Activated B cell treated with CpG ODN at 0.5 μM for 24 hours (primary cell): ENCODE measurements around the gene ZNF681. TPM values are rescaled to one million over a fixed set of nuclear protein-coding genes. Genes with fewer than 3 reads are reported as not detected.
"Not testable (repeated sequence)": the region's sequence is repeated elsewhere in the genome, so short reads cannot be mapped to it uniquely, and the experiment has no call there.

Experiments
- ATAC-seq: fragments of 200-7000 bp; cut with Tn5 transposase; one replicate; pipeline ENCODE4 v1.10.0; 2021; ENCODE audit warnings: low read depth, mild to moderate bottlenecking, moderate library complexity
- CTCF ChIA-PET: fragments of 350-600 bp; sonication (Branson Sonifier 250); formaldehyde crosslinking; loops from one replicate; lab custom pipeline; 2021; ENCODE audit warnings: antibody characterized with exemption; lab: Charles Lee
- POLR2A ChIA-PET: fragments of 350-600 bp; sonication (Branson Sonifier 250); formaldehyde crosslinking; loops from one replicate; lab custom pipeline; 2021; ENCODE audit warnings: antibody characterized with exemption; lab: Charles Lee
- DNase-seq: peaks from one replicate; pipeline ENCODE4 v3.0.0; 2022
- H3K27ac Mint-ChIP-seq: one replicate; pipeline ENCODE4 v1.8.0; 2020; ENCODE audit warnings: mixed read lengths
- H3K27me3 Mint-ChIP-seq: one replicate; pipeline ENCODE4 v1.8.0; 2021; ENCODE audit warnings: mixed read lengths
- H3K36me3 Mint-ChIP-seq: one replicate; pipeline ENCODE4 v1.8.0; 2021; ENCODE audit warnings: low read depth, mixed read lengths
- H3K4me1 Mint-ChIP-seq: one replicate; pipeline ENCODE4 v1.8.0; 2021; ENCODE audit warnings: mixed read lengths
- H3K4me3 Mint-ChIP-seq: one replicate; pipeline ENCODE4 v1.8.0; 2020; ENCODE audit warnings: mild to moderate bottlenecking, mixed read lengths
- H3K9me3 Mint-ChIP-seq: one replicate; pipeline ENCODE4 v1.8.0; 2020; ENCODE audit warnings: mixed read lengths
- CTCF ChIP-seq: fragments of 200-600 bp; IDR thresholded peaks from one replicate; pipeline ENCODE4 v1.8.0; 2022; ENCODE audit warnings: antibody characterized with exemption, mild to moderate bottlenecking
- intact Hi-C: fragments of 100-400 bp; cut with micrococcal nuclease; formaldehyde crosslinking; loops from one replicate; pipeline ENCODE4 v1.15.1; 2024
- total RNA-seq: library from RNA; stranded (reverse); gene quantifications from 2 replicates; pipeline ENCODE4 v1.2.3, GENCODE V29; 2022

The ZNF681 gene
- total RNA-seq, 1 donor from 2014 or later: 5.5 TPM

- no peak for TF ChIP-seq CTCF
- DNase-seq (no peak), ATAC-seq (no peak)
- H3K4me3 Mint-ChIP-seq: no peak overlapping the region
- H3K27me3 Mint-ChIP-seq: no peaks in the 10 kb centered on the region
- peaks cover 4% of the 10 kb centered on the region for H3K36me3 Mint-ChIP-seq
- H3K27ac Mint-ChIP-seq: no peak overlapping the region
- ChIA-PET CTCF (no interaction called here), POLR2A (no interaction called here)
- H3K4me1 Mint-ChIP-seq: no peaks in the 10 kb centered on the region
- intact Hi-C loops: no loop called here
- H3K9me3 Mint-ChIP-seq: peaks cover under 1% of the 10 kb centered on the region
Measured at GRCh38 chr19:23783636-23784035, 24.9 kb upstream of the ZNF681 start.

GRCh38 chr19:23779645-23780044 lies 21.0 kb upstream of the ZNF681 start:
- POLR2A ChIA-PET: no interaction called here
- TF ChIP-seq CTCF: no peak
- Mint-ChIP-seq H3K4me3 (no peak overlapping the region), H3K27ac (no peak overlapping the region), H3K9me3 (peaks cover 3% of the 10 kb centered on the region), H3K27me3 (no peaks in the 10 kb centered on the region), H3K36me3 (peaks cover 10% of the 10 kb centered on the region), H3K4me1 (no peaks in the 10 kb centered on the region)
- intact Hi-C loops: no loop called here
- CTCF ChIA-PET: no interaction called here
- ATAC-seq: no peak
- no peak for DNase-seq

DNA sequence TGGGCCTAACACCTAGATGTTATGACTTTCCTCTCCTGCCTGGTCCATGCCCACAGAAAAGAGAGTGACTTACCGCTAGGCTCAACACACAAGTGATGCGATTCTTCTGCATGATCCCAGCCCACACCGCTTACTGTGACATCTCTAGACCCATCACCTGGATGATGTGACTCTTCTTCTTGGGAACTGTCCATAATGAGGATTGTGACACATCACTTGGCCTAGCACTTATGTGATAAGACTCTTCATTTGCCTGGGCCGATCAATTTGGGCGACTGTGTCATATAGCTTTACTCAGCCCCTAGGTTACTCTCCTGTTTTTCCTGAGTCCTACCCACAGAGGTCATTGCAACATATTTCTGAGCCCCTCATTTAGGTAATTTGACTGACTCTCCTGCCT lies 19.9 kb upstream of the ZNF681 start:
- Mint-ChIP-seq H3K4me1 (no peaks in the 10 kb centered on the region), H3K4me3 (no peak overlapping the region), H3K27ac (no peak overlapping the region), H3K36me3 (peaks cover 10% of the 10 kb centered on the region), H3K27me3 (no peaks in the 10 kb centered on the region), H3K9me3 (peaks cover 3% of the 10 kb centered on the region)
- DNase-seq (no peak), ATAC-seq (no peak)
- no peak for TF ChIP-seq CTCF
- CTCF ChIA-PET: no interaction called here
- intact Hi-C loops: no loop called here
- POLR2A ChIA-PET: no interaction called here

DNA sequence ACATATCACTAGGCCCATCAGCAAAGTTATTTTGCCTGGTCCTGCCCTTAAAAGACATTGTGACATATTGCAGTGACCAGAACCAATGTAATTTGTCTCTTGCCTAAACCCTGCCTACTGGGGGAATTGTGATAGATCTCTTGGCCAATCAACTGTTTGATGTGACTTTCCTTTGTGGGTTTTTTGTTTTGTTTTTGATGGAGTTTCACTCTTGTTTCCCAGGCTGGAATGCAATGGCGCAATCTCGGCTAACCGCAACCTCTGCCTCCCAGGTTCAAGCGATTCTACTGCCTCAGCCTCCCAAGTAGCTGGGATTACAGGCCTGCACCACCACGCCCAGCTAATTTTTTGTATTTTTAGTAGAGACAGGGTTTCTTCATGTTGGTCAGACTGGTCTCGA lies 19.3 kb upstream of the ZNF681 start:
- H3K36me3 Mint-ChIP-seq: peaks cover 10% of the 10 kb centered on the region
- ATAC-seq, DNase-seq, H3K27ac Mint-ChIP-seq, H3K4me3 Mint-ChIP-seq, intact Hi-C loops, POLR2A ChIA-PET, CTCF ChIA-PET, H3K9me3 Mint-ChIP-seq, H3K4me1 Mint-ChIP-seq, H3K27me3 Mint-ChIP-seq: not testable (repeated sequence)

DNA sequence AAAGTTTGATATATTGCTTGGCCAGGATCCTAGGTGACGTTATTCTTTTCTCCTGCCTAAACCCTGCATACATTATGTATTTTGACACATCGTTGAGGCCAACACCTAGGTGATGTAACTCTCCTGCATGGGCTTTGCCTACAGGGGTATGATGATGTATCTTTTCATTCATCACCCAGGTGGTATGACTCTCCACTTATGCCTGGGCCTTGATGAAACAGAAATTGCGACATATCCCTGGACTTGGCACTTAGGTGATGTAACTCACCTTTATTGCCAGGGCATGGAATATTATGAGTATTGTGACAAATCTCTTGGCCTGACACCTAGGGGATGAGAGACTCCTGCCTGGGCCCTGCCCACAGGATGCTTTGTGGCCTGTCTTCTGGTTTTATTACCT lies 18.5 kb upstream of the ZNF681 start:
- Mint-ChIP-seq H3K36me3 (peaks cover 10% of the 10 kb centered on the region), H3K4me1 (no peaks in the 10 kb centered on the region), H3K4me3 (no peak overlapping the region), H3K27ac (no peak overlapping the region), H3K27me3 (no peaks in the 10 kb centered on the region), H3K9me3 (peaks cover 3% of the 10 kb centered on the region)
- DNase-seq (no peak), ATAC-seq (no peak)
- no peak for TF ChIP-seq CTCF
- POLR2A ChIA-PET: no interaction called here
- intact Hi-C loops: no loop called here
- CTCF ChIA-PET: no interaction called here

DNA sequence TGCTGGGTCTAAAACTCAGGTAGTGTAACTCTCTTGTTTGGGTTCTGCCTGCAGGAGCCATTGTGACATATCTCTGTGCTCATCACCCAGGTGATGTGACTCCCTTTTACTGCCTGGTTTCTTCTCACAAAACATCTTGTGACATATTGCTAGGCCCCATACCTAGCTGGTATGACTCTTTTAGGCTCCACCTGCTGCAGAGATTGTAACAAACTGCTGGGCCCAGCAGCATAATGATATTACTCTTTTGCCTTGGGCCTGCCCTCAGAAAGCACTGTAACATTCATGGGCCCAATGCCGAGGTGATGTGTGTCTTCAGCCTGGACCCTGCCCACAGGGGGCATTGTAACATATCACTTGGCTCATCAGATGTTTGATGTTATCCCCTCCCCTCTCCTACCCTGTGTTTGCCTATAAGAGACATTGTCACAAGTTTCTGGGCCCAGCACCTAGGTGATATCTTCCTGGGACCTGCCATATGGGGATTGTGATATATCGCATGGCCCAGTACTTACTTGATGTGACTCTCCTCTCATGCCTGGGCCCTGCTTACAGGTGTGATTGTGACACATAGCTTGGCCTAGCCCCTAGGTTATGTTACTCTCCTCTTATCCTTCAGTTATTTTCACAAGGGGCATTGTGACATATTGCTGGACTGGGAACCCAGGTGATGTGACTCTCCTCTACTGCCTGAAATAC lies 18.0 kb upstream of the ZNF681 start:
- Mint-ChIP-seq H3K27ac (no peak overlapping the region), H3K4me1 (no peaks in the 10 kb centered on the region), H3K4me3 (no peak overlapping the region), H3K27me3 (no peaks in the 10 kb centered on the region), H3K36me3 (peaks cover 10% of the 10 kb centered on the region), H3K9me3 (peaks cover 3% of the 10 kb centered on the region)
- no peak for ATAC-seq
- ChIA-PET CTCF (no interaction called here), POLR2A (no interaction called here)
- TF ChIP-seq CTCF: no peak
- DNase-seq: no peak
- intact Hi-C loops: no loop called here
